Measurements from ENCODE around the gene FANCG.

FANCG gene

GRCh38 chr9:35074791-35075190 lies 5.0 kb downstream of the FANCG start:
- Histone ChIP-seq H3K4me3 (ENCODE audit: low read depth, low read length) (no peak overlapping the region), H3K9me3 (ENCODE audit: control insufficient read depth, insufficient read depth, low read depth, low read length) (no peaks in the 10 kb centered on the region), H3K36me3 (ENCODE audit: control insufficient read depth in 2 of 2, insufficient read depth in 1 of 2, low read length in 2 of 2) (peaks cover 0 to 69% of the 10 kb centered on the region in 2 experiments; a peak in 1 of 3 replicates), H3K4me1 (ENCODE audit: control insufficient read depth, insufficient read depth, low read length) (peaks cover 3% of the 10 kb centered on the region; the same call in 1 of the 2 replicates), H3K27ac (ENCODE audit: extremely low read depth, low read depth, low read length) (no peak overlapping the region)
- ChIA-PET CTCF (interaction anchor here (2.9 kb wide), 1 partner anchor 175 kb away, joined by 8 read pairs; no protein-coding TSS in a partner anchor), POLR2A (no interaction called here)
- TF ChIP-seq ZNF155 (tag by site-specific recombination; IDR thresholded peaks at IDR 0.05) (no peak), ZNF488 (tag by site-specific recombination; IDR thresholded peaks at IDR 0.05) (no peak), ZSCAN4 (tag by site-specific recombination; IDR thresholded peaks at IDR 0.05) (no peak), ZFP69B (tag by site-specific recombination; IDR thresholded peaks at IDR 0.05) (no peak), ZNF341 (tag by site-specific recombination; IDR thresholded peaks at IDR 0.05; ENCODE audit: low read depth) (no peak), ZNF266 (tag by site-specific recombination; IDR thresholded peaks at IDR 0.05; ENCODE audit: low read depth) (no peak), PRDM2 (tag by site-specific recombination; IDR thresholded peaks at IDR 0.05; ENCODE audit: borderline replicate concordance) (no peak), ZNF48 (tag by site-specific recombination; IDR thresholded peaks at IDR 0.05) (no peak), GFI1B (tag by site-specific recombination; IDR thresholded peaks at IDR 0.05) (no peak), ZFHX2 (tag by site-specific recombination; conservative IDR thresholded peaks at IDR 0.05) (no peak)

GRCh38 chr9:35074141-35074540 lies 5.6 kb downstream of the FANCG start:
- H3K27ac ChIP-seq (ENCODE audit: extremely low read depth, low read depth, low read length): no peak overlapping the region
- H3K9me3 ChIP-seq (ENCODE audit: control insufficient read depth, insufficient read depth, low read depth, low read length): no peaks in the 10 kb centered on the region
- peaks cover 3% of the 10 kb centered on the region; the same call in 1 of the 2 replicates for H3K4me1 ChIP-seq (ENCODE audit: control insufficient read depth, insufficient read depth, low read length)
- no peak overlapping the region for H3K4me3 ChIP-seq (ENCODE audit: low read depth, low read length)
- CTCF ChIA-PET: no interaction called here
- peaks cover 0 to 75% of the 10 kb centered on the region in 2 experiments; a peak in 2 of 3 replicates for H3K36me3 ChIP-seq (ENCODE audit: control insufficient read depth in 2 of 2, insufficient read depth in 1 of 2, low read length in 2 of 2)
- POLR2A ChIA-PET: no interaction called here
- TF ChIP-seq PRDM6 (tag by site-specific recombination; IDR thresholded peaks at IDR 0.05) (no peak), ZSCAN16 (tag by site-specific recombination; IDR thresholded peaks at IDR 0.05) (no peak), ZNF529 (tag by site-specific recombination; IDR thresholded peaks at IDR 0.05; ENCODE audit: insufficient replicate concordance) (no peak), ZNF239 (tag by site-specific recombination; IDR thresholded peaks at IDR 0.05) (no peak), ZNF785 (tag by site-specific recombination; IDR thresholded peaks at IDR 0.05) (no peak), ZNF521 (tag by site-specific recombination; IDR thresholded peaks at IDR 0.05) (no peak), ZNF518A (tag by site-specific recombination; conservative IDR thresholded peaks at IDR 0.05; ENCODE audit: low read depth) (no peak), ZNF548 (tag by site-specific recombination; IDR thresholded peaks at IDR 0.05) (no peak), ZNF214 (tag by site-specific recombination; IDR thresholded peaks at IDR 0.05; ENCODE audit: borderline replicate concordance) (no peak), RBAK (tag by site-specific recombination; IDR thresholded peaks at IDR 0.05) (no peak), ZNF121 (tag by site-specific recombination; IDR thresholded peaks at IDR 0.05) (no peak)

All from HEK293 (cell line).